Measurements from ENCODE around the gene KIF18B. TPM values are rescaled to one million over a fixed set of nuclear protein-coding genes. Genes with fewer than 3 reads are reported as not detected.
"Not testable (repeated sequence)": the region's sequence is repeated elsewhere in the genome, so short reads cannot be mapped to it uniquely, and the experiment has no call there.

Gene KIF18B
- total RNA-seq, 1 donor = 10.8 TPM

DNA sequence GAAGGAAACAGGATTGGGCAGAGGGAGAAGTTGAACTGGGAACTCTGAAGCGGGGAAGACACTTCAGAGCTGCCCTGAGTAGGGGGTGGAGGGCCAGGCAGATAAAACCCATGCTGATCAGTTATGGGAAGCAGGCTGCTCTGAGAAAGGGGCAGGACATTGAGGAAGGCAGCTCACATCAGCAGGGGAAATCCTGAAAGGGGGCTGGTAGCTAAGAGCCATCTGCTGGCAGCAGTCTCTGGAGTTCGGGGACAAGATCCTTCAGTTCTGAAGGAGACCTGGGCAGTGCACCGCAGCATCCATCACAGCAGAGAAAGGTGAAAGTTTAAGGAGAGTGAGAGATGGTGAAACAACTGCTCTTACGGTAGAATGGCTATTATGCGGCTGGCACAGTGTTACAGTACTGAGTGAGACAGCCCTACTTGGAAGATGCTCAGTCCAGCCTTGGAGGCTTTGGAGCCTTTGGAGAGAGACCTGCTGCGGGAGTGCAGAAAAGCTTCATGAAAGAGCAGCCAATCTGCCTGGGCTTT is 5.4 kb upstream of the KIF18B start:
- DNase-seq (ENCODE audit: low read depth) = no peak
- TF ChIP-seq, protein P1, sequence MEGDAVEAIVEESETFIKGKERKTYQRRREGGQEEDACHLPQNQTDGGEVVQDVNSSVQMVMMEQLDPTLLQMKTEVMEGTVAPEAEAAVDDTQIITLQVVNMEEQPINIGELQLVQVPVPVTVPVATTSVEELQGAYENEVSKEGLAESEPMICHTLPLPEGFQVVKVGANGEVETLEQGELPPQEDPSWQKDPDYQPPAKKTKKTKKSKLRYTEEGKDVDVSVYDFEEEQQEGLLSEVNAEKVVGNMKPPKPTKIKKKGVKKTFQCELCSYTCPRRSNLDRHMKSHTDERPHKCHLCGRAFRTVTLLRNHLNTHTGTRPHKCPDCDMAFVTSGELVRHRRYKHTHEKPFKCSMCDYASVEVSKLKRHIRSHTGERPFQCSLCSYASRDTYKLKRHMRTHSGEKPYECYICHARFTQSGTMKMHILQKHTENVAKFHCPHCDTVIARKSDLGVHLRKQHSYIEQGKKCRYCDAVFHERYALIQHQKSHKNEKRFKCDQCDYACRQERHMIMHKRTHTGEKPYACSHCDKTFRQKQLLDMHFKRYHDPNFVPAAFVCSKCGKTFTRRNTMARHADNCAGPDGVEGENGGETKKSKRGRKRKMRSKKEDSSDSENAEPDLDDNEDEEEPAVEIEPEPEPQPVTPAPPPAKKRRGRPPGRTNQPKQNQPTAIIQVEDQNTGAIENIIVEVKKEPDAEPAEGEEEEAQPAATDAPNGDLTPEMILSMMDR (IDR thresholded peaks at IDR 0.05; ENCODE audit: insufficient read depth, low read length) = no peak
- H3K4me3 ChIP-seq (ENCODE audit: low read depth, low read length) = no peak overlapping the region

DNA sequence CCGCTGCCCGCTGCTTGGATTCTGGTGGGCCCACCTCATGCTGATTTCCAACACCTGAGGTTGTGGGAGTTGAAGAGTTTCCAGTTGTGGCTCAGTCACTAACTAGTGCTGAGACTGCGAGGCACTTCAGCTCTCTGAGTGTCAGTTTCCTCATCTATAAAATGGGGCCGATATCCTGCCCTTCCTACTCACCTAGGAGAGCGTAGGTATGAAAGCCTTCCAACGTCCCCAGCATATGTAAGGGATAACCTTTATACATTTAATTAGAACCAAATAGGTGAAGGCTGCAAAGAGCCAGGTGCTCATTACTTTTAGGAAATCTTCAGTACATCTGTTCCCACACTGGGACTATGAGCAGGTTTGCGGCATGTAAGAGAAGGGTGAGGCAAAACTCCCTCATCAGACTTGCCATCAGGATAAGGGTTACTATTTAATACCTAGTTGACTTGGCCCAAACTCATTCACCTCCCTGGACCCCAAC is 782 bp upstream of the KIF18B start:
- TF ChIP-seq, protein P1 (IDR thresholded peaks at IDR 0.05; ENCODE audit: insufficient read depth, low read length) = no peak
- no peak for DNase-seq (ENCODE audit: low read depth)

DNA sequence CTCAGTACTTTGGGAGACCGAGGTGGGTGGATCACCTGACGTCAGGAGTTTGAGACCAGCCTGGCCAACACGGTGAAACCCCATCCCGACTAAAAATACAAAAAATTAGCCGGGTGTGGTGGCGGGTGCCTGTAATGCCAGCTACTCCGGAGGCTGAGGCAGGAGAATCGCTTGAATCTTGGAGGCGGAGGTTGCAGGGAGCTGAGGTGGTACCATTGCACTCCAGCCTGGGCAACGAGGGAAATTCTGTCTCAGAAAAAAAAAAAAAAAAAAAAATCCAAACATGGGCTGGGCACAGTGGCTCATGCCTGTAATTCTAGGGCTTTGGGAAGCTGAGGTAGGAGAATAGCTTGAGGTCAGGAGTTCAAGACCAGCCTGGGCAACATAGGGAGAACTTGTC is 1.9 kb downstream of the KIF18B start:
- not testable (repeated sequence) for H3K4me3 ChIP-seq (ENCODE audit: low read depth, low read length)

More for the DNA sequence above, 782 bp upstream of the KIF18B start:
- H3K4me3 ChIP-seq (ENCODE audit: low read depth, low read length) = peak overlapping the region; percentile 89

DNA sequence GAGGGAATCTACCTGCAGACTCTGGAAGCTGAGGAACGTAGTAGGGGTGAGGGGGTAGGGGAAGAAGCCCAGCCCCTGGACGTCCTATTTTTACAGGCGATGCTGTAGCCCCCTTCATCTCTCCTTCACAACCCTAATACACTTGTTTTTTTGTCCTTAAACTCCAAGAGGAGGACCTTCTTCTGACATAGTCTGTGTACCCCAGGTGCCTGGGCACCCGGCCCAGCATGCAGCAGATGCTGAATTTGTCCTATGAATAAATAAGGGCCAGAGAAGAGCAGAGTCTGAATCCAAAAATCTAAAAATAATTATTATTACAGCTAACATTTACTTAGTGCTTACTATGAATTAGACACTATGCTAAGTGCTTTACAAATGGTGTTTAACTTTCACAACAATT is 5.1 kb downstream of the KIF18B start:
- no peak for DNase-seq (ENCODE audit: low read depth)
- TF ChIP-seq, protein P1 (IDR thresholded peaks at IDR 0.05; ENCODE audit: insufficient read depth, low read length) = no peak
- H3K4me3 ChIP-seq (ENCODE audit: low read depth, low read length) = no peak overlapping the region

More for the DNA sequence above, 1.9 kb downstream of the KIF18B start:
- not testable (repeated sequence) for DNase-seq (ENCODE audit: low read depth)

- TF ChIP-seq, protein P1 (IDR thresholded peaks at IDR 0.05; ENCODE audit: insufficient read depth, low read length) = no peak
- H3K4me3 ChIP-seq (ENCODE audit: low read depth, low read length) = no peak overlapping the region
- DNase-seq (ENCODE audit: low read depth) = no peak
Observed at GRCh38 chr17:44941712-44942331, 5.8 kb downstream of the KIF18B start.

DNA sequence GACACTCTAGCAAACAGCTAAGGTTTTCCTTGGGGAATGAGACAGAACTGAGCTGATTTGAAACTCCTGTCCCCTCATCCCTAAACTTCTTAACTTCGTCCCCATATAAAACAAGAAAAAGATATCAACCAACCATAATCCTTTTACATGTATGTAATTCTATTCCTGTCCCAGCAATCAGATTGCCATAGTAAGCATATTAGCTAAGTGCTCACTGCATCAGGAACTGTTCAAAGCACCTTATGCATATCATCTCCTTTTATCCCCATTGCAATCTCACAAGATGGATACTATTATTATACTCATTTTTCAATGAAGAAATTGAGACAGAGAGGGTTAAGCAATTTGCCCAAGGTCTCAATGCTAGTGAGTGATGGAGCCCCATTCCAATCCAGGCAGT is 6.8 kb downstream of the KIF18B start:
- no peak overlapping the region for H3K4me3 ChIP-seq (ENCODE audit: low read depth, low read length)
- DNase-seq (ENCODE audit: low read depth) = no peak
- TF ChIP-seq, protein P1 (IDR thresholded peaks at IDR 0.05; ENCODE audit: insufficient read depth, low read length) = no peak

GRCh38 chr17:44940317-44940716 is 7.3 kb downstream of the KIF18B start:
- no peak overlapping the region for H3K4me3 ChIP-seq (ENCODE audit: low read depth, low read length)
- peak; percentile 57 for DNase-seq (ENCODE audit: low read depth)
- TF ChIP-seq, protein P1 (IDR thresholded peaks at IDR 0.05; ENCODE audit: insufficient read depth, low read length) = no peak
